ENCODE data around the gene KCND3.

KCND3 gene

GRCh38 chr1:111911776-111912515, 77.5 kb downstream of the KCND3 start:
- no peak for DNase-seq (ENCODE audit: low read depth)

GRCh38 chr1:111911061-111911460, 78.4 kb downstream of the KCND3 start:
- DNase-seq (ENCODE audit: low read depth): no peak

GRCh38 chr1:111909030-111909429, 80.4 kb downstream of the KCND3 start:
- no peak for DNase-seq (ENCODE audit: low read depth)

GRCh38 chr1:111908011-111908621, 81.4 kb downstream of the KCND3 start:
- no peak for DNase-seq (ENCODE audit: low read depth)

DNA sequence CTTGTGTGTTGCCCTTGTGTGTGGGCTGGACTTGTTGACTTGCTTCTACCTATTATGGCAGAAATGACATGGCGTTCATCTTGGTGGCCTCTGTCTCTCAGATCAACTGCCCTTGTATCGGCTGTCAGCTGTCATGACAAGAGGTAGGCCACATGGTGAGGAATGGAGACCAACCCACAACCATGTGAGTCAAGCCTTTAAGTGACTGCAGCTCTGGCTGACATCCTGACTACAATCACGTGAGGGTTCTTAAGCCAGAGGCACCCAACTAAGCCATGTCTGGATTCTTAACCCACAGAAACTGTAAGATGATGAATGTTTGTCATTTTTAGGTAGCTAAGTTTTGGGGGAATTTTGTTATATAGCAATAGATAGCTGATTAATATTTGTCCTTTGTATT, 82.1 kb downstream of the KCND3 start:
- DNase-seq (ENCODE audit: low read depth): no peak

DNA sequence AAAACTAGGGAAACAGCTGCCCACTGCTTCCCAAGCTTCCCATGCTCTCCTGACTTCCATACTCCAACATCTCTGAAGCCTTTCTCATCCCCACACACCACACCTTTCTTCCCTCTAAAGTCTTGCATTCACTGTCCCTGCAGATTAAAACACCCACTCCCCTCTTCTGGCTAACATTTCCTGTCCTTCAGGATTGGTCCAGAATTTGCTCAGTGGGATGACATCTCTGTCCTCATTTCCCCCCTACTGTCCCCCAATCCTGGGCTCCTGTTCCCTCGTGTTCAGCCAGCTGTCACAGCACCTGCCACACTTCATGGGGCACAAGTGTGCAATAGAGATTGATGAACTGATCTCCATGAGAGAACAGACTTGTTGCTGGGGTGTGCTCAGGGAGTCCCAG, 82.7 kb downstream of the KCND3 start:
- DNase-seq (ENCODE audit: low read depth): no peak

- DNase-seq (ENCODE audit: low read depth): no peak
Measured at GRCh38 chr1:111906111-111906510, 83.4 kb downstream of the KCND3 start.

GRCh38 chr1:111904478-111905218, 84.8 kb downstream of the KCND3 start:
- DNase-seq (ENCODE audit: low read depth): no peak

DNA sequence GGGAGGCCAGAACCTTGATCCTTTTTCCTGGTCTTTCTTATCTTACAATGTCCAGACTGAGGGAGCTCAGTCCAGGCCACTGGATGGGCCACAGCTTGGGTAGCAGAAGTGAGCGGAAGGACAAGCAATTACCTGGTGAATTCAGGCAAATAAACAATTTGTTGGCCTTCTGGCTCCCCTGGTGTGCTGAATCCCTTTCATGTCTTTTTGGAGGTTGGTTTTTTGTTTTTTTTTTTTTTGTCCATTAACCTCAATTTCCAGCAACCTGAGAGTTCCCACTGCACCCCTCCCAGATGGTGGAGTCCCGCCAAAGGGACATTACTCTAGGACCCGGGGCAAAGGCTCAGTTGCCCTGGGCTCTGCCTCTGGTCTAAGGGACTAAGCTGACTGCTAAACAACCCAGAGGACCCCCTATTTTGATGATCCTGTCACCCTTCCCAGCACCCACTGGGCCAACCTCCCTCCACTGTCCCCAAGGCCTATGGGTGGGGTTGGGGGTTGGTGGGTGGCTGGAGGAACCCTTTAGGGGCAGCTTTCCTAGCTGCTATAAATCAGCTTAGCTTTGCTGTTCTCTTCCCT, 85.5 kb downstream of the KCND3 start:
- no peak for DNase-seq (ENCODE audit: low read depth)

- DNase-seq (ENCODE audit: low read depth): no peak
Measured at GRCh38 chr1:111903148-111903870, 86.2 kb downstream of the KCND3 start.

DNA sequence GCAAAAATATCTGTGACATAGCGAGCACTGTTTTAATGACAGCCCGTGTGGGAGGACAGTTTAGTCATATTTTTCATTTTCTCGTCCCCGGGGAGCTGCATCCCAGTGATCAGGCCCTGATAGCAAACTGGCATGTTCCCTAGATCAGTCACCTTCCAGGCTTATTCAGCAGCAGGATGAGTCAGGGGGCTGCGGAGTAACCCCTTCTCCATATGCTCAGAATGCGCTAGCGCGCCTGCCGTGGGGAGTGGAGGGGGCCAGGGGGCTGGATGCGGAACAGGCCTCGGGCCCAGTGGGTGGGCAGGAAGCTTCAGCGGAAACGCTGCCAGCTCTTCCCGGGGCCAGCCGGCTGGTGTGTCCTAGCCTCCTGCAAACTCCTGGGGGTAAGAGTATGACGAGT, 94.0 kb downstream of the KCND3 start:
- no peak for DNase-seq (ENCODE audit: low read depth)

DNA sequence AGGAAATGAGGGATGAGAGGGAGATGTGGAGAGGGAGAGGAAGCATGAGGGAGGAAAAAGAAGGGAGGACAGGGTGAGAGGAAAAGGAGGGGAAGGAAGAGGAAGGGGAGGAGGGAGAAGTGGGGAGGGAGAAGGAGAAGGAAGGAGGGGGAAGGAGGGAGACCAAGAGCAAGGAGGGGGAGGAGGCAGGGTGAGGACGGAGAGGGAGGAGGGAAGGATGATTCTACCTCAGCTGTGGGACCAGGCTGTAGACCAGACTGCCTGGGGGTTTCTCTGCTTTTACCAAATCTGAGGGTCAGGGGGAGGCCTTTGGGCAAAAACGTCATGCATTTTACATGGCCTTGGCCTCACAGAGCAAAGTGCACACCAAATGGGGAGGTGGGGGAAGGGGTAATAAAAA, 94.5 kb downstream of the KCND3 start:
- DNase-seq (ENCODE audit: low read depth): no peak

DNA sequence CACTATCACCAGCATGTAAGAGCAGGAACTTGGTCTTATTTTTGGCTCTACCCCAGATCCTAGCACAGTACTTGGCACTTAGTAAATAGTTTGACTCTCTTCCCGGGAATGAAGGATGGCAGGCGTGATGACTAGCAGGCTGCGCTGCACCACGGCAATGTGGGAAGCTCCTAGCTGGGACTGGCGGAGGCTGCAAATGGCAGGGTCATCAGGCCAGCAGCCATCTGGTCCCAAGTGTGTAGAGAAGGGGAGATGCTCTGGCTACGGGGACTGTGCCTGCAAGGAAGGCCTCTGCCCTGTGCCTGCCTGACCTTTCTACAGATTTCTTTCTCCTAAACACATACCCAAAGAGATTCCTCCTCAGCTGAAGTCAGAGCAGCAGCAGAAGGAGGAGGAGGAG, 95.0 kb downstream of the KCND3 start:
- no peak for DNase-seq (ENCODE audit: low read depth)

GRCh38 chr1:111891566-111891965, 97.9 kb downstream of the KCND3 start:
- no peak for DNase-seq (ENCODE audit: low read depth)

DNA sequence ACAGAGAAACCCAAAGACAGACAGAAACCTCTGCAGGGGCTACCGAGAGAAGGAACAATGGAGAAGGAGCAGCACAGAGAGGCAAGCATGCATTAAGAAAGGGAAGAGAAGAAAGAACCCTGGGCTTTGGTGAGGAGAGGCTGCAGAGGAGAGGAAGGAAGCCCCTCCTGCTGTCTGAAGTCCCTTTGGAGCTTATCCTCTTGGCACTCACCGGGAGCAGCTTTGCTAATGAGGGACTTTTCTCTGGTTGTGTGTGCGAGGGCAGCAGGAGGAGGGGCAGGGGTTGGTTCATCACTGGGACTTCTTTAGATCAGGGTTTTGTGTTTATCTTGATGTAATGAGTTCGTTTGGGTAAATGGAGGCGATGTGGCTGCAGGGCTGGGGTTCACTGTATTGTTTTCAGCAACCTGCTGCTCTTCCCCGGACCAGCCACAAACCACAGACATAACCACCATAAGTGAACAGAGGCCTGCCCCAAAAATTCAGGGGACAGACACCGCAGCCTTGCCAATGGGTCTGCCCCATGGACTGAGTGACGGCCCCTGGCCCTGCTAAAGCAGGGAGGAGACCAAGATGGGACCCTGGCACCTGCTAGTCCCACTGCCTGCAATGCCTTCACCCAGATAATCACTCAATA, 100.6 kb downstream of the KCND3 start:
- DNase-seq (ENCODE audit: low read depth): no peak

DNA sequence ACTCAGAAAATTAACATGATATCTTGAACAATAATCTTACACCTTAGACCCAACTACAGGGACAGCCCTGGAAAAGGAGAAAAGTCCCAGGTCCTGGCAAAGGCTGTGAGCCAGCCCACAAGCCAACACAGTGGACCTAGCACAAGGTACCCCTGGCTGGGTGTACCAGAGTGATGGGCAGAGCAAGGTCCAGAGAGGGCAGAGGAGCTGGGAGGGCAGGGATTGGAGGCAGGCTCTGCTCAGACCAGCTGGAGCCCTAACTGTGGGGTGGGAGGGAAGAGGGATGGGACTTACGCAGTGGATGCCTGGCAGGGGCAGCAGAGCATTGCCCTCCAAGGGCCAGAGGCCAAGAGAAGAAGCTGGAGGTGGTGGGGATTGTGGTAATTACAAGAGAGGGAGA, 101.6 kb downstream of the KCND3 start:
- no peak for DNase-seq (ENCODE audit: low read depth)

GRCh38 chr1:111887385-111887784, 102.1 kb downstream of the KCND3 start:
- DNase-seq (ENCODE audit: low read depth): no peak

DNA sequence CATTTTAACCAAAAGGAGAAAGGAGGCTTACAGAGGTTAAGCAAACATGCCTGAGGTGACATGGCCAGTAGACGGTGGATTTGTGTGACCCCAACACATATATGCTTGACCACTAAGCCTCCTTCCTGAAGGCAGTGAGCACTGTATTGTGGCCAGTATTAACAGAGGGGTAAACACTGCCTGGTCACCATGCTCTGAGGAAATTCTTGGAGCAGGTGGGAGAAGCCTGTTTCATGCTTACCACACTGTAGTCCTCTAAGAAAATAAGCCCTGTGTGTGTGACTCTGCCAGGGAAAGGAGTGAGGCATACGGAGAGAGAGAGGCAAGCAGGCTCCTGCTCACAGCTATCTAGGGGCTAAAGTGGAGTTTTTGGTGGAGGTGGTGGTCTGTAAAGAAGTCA, 102.7 kb downstream of the KCND3 start:
- no peak for DNase-seq (ENCODE audit: low read depth)

GRCh38 chr1:111884772-111885443, 104.6 kb downstream of the KCND3 start:
- DNase-seq (ENCODE audit: low read depth): no peak

DNA sequence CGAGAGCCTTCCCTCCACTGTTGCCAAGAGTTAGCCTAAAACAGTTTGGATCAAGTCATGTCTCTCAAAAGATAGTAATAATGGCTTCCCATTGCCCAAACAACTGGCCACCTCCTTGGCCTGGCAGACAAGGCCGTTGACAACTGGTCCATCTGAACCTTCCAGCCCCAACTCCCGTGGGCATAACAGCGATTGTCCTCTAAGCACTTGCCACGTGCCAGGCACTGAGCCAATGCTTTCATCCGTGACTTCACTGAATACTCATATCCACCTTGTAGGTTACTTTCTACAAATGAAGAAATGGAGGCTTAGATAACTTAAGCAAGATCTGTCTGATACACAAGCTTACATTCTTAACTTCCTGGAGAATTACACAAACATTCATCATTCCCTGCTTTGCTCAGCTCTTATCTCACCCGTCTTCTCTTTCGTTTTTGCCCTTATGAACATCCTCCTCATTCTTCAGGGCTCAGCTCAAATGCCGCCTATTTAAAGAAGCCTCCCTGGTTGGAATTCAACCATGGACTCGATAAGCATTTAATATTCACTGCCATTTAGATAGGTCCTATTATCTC, 106.4 kb downstream of the KCND3 start:
- no peak for DNase-seq (ENCODE audit: low read depth)

GRCh38 chr1:111882559-111882958, 106.9 kb downstream of the KCND3 start:
- no peak for DNase-seq (ENCODE audit: low read depth)
